A549 treated with AZD2906 at 1 μM for 4 hours (cell line): ENCODE results near the gene TTF1. TPM values are rescaled to one million over a fixed set of nuclear protein-coding genes. Genes with fewer than 3 reads are reported as not detected.

ENCODE experiments used
- total RNA-seq: library from RNA; stranded (reverse); fragments of 200-300 nt; extraction: Qiagen RNA extraction; gene quantifications from 5 replicates; pipeline ENCODE4 v1.2.3, GENCODE V29; 2022

TTF1 gene
- 11.8 to 16.7 TPM (median 13.6 TPM) in 5 replicates for total RNA-seq

GRCh38 chr9:132406554-132407122 is at the start of gene TTF1:
Gene TTF1 (minus strand): TSS chr9:132406840. CDS start chr9:132402821, 4,019 bp downstream.

GRCh38 chr9:132409828-132410528 is 3.3 kb upstream of the TTF1 start, which contains the start of gene CFAP77:
Gene CFAP77 (plus strand): TSS chr9:132410211. CDS start chr9:132410272, 61 bp downstream.

GRCh38 chr9:132354637-132355355 is 51.8 kb downstream of the TTF1 start, which contains the start of gene SETX:
Gene SETX (minus strand): TSS chr9:132354986. CDS start chr9:132349428, 5,558 bp downstream.

Other genes starting within 250 kb of the TTF1 start
- gene NTNG2, start 244.8 kb downstream of the TTF1 start, total RNA-seq, result 1.1 to 2.1 TPM (median 1.3 TPM) in 5 replicates
- gene SETX, start 51.9 kb downstream of the TTF1 start, total RNA-seq, result 17.5 to 22.7 TPM (median 18.2 TPM) in 5 replicates
- 0.05 to 0.33 TPM (median 0.15 TPM) in 5 replicates for gene CFAP77, start 3.4 kb upstream of the TTF1 start, total RNA-seq
- gene BARHL1, start 175.8 kb upstream of the TTF1 start, total RNA-seq, result 0.02 to 0.03 TPM in 2 of 5 replicates, not detected in the others